ENCODE measurements around the gene MPHOSPH6. TPM values are rescaled to one million over a fixed set of nuclear protein-coding genes. Genes with fewer than 3 reads are reported as not detected.

MPHOSPH6 gene
- total RNA-seq, 1 donor: 38.4 TPM

GRCh38 chr16:82197540-82198240 is 27.7 kb upstream of the MPHOSPH6 start:
- DNase-seq (ENCODE audit: low read depth): no peak

GRCh38 chr16:82195917-82196494 is 26.0 kb upstream of the MPHOSPH6 start:
- peak; percentile 81 for DNase-seq (ENCODE audit: low read depth)
- no peak overlapping the region for H3K4me3 ChIP-seq (ENCODE audit: low read depth, low read length)
- no peak for TF ChIP-seq CTCF (IDR thresholded peaks at IDR 0.05; ENCODE audit: insufficient read depth, low read depth, low read length)

More at GRCh38 chr16:82197540-82198240, 27.7 kb upstream of the MPHOSPH6 start:
- H3K4me3 ChIP-seq (ENCODE audit: low read depth, low read length): no peak overlapping the region
- TF ChIP-seq CTCF (IDR thresholded peaks at IDR 0.05; ENCODE audit: insufficient read depth, low read depth, low read length): no peak

GRCh38 chr16:82194086-82194485 is 24.1 kb upstream of the MPHOSPH6 start:
- no peak for TF ChIP-seq CTCF (IDR thresholded peaks at IDR 0.05; ENCODE audit: insufficient read depth, low read depth, low read length)
- DNase-seq (ENCODE audit: low read depth): peak; percentile 60
- no peak overlapping the region for H3K4me3 ChIP-seq (ENCODE audit: low read depth, low read length)

GRCh38 chr16:82192665-82193064 is 22.6 kb upstream of the MPHOSPH6 start:
- peak; percentile 70 for DNase-seq (ENCODE audit: low read depth)
- TF ChIP-seq CTCF (IDR thresholded peaks at IDR 0.05; ENCODE audit: insufficient read depth, low read depth, low read length): no peak
- H3K4me3 ChIP-seq (ENCODE audit: low read depth, low read length): no peak overlapping the region

GRCh38 chr16:82190386-82190785 is 20.4 kb upstream of the MPHOSPH6 start:
- TF ChIP-seq CTCF (IDR thresholded peaks at IDR 0.05; ENCODE audit: insufficient read depth, low read depth, low read length): no peak
- no peak overlapping the region for H3K4me3 ChIP-seq (ENCODE audit: low read depth, low read length)
- no peak for DNase-seq (ENCODE audit: low read depth)

GRCh38 chr16:82187829-82188228 is 17.8 kb upstream of the MPHOSPH6 start:
- H3K4me3 ChIP-seq (ENCODE audit: low read depth, low read length): no peak overlapping the region
- no peak for TF ChIP-seq CTCF (IDR thresholded peaks at IDR 0.05; ENCODE audit: insufficient read depth, low read depth, low read length)
- DNase-seq (ENCODE audit: low read depth): no peak
